Activated CD4-positive, alpha-beta T cell treated with anti-CD3 and anti-CD28 coated beads for 36 hours (primary cell): Measurements from ENCODE around the gene PRR4. TPM values are rescaled to one million over a fixed set of nuclear protein-coding genes. Genes with fewer than 3 reads are reported as not detected.

Source experiments
- ATAC-seq: fragments of 200-7000 bp; cut with Tn5 transposase; one replicate; pipeline ENCODE4 v1.10.0; 2021; ENCODE audit warnings: mild to moderate bottlenecking, moderate library complexity
- CTCF ChIA-PET: fragments of 350-600 bp; sonication (Branson Sonifier 250); formaldehyde crosslinking; loops from one replicate; lab custom pipeline; 2021; ENCODE audit warnings: antibody characterized with exemption; lab: Charles Lee
- POLR2A ChIA-PET: fragments of 350-600 bp; sonication (Branson Sonifier 250); formaldehyde crosslinking; loops from one replicate; lab custom pipeline; 2021; ENCODE audit warnings: antibody characterized with exemption, inconsistent platforms; lab: Charles Lee
- DNase-seq: peaks from one replicate; pipeline ENCODE4 v3.0.0-alpha.2; 2020
- H3K27ac Mint-ChIP-seq: one replicate; pipeline ENCODE4 v1.8.0; 2021; ENCODE audit warnings: mixed read lengths
- H3K27me3 Mint-ChIP-seq: one replicate; pipeline ENCODE4 v1.8.0; 2021; ENCODE audit warnings: mixed read lengths
- H3K36me3 Mint-ChIP-seq: one replicate; pipeline ENCODE4 v1.8.0; 2021; ENCODE audit warnings: low read depth, mixed read lengths
- H3K4me1 Mint-ChIP-seq: one replicate; pipeline ENCODE4 v1.8.0; 2021; ENCODE audit warnings: mixed read lengths
- H3K4me3 Mint-ChIP-seq: one replicate; pipeline ENCODE4 v1.8.0; 2021; ENCODE audit warnings: mild to moderate bottlenecking, moderate library complexity, mixed read lengths
- H3K9me3 Mint-ChIP-seq: one replicate; pipeline ENCODE4 v1.8.0; 2021; ENCODE audit warnings: low read depth, mixed read lengths
- intact Hi-C, 2 experiments: fragments of 100-400 bp; cut with DNase I in 1 of 2; cut with micrococcal nuclease in 1 of 2; formaldehyde crosslinking; loops; one replicate each; pipeline versions ENCODE4 v1.14.2 to v1.15.1; 2022 to 2024; cut with DNase I, micrococcal nuclease
- total RNA-seq, 2 experiments: library from RNA; stranded (reverse); gene quantifications; one replicate each; pipeline ENCODE4 v1.2.3, GENCODE V29; 2021

The PRR4 gene
- total RNA-seq, 2 experiments from 2014 or later = 1.3 to 2.1 TPM

DNA sequence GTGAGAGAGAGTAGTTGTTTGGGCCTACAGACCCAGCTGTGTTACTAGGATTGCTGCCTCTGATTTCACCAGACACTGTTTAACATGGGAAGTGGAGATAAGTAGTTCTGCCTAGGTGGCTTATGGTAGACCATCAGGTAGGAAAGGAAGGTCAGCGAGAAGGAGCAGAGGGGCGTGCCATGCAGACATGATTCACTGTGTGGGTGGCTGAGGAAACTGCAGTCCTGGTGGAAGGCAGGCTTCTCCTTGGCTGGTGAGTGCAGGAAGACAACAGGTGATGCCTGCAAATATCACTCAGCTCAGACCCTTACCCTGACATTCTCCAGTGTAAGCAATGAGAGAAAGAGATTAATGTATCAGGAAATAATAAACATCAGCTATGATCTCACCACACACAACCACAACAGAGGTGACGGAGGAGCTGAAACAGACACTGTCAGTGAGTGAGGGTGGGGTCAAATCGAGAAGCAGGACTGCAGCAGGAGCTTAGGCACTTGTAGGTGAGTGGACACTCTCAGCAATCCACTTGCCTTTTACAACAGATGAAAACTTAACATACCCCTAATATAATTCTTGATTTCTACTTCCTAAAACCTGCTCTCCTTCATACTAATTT is 2.1 kb upstream of the PRR4 start:
- intact Hi-C loops = no loop called here
- no peak overlapping the region for H3K4me3 Mint-ChIP-seq
- ChIA-PET CTCF (interaction anchor here (0.8 kb wide), 1 partner anchor 637 kb away, joined by 3 read pairs; no protein-coding TSS in a partner anchor), POLR2A (no interaction called here)
- peaks cover 38% of the 10 kb centered on the region for H3K4me1 Mint-ChIP-seq
- no peaks in the 10 kb centered on the region for H3K27me3 Mint-ChIP-seq
- DNase-seq (no peak), ATAC-seq (no peak)
- H3K36me3 Mint-ChIP-seq = peaks cover 15% of the 10 kb centered on the region
- peaks cover 7% of the 10 kb centered on the region for H3K9me3 Mint-ChIP-seq
- H3K27ac Mint-ChIP-seq = no peak overlapping the region

DNA sequence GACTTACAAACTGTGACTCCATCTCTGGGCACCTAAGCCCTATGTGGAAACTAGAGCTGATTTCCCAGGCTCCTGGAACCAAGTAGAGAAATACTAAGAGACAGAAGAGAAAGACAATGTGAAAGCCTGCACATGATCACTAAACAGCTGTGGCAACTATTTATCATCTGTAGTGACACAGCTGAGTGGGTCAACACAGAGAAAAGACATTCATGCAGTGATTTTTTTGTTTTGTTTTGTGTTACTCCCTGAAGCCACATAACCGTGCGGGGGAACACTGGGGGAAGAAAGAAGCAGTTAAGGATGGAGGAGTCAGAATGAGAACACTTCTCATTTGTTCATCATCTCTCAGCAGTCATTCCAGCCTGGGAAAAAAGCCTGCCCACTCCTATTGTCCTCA is 1.5 kb downstream of the PRR4 start:
- intact Hi-C loops = no loop called here
- Mint-ChIP-seq H3K4me3 (no peak overlapping the region), H3K36me3 (peaks cover 11% of the 10 kb centered on the region), H3K4me1 (peaks cover 31% of the 10 kb centered on the region), H3K27me3 (no peaks in the 10 kb centered on the region), H3K27ac (no peak overlapping the region), H3K9me3 (no peaks in the 10 kb centered on the region)
- CTCF ChIA-PET = interaction anchor here (0.6 to 0.7 kb wide), 3 partner anchors 351 to 1543 kb away, joined by 3 read pairs; no protein-coding TSS in a partner anchor
- ATAC-seq (no peak), DNase-seq (no peak)
- POLR2A ChIA-PET = no interaction called here

DNA sequence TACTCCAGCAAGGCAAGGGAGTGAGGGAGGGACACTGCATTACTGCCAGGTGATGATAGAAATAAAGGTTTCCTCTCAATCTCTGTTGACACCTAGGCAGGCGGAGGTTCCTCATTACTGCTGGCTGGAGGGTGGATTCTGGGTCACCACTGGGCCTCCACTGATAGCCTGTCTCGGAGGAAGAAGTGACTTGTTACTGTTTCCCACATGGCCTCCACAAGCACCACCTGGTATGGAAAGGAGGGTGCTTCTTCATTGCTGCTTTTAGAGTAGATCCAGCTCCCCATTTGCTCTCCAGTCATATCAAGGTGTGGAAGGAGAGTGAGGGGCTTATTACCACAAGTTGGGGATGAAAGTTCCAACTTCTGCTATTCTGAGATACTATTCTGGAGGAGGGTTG is 6.4 kb downstream of the PRR4 start:
- Mint-ChIP-seq H3K4me1 (no peaks in the 10 kb centered on the region), H3K27me3 (no peaks in the 10 kb centered on the region), H3K9me3 (no peaks in the 10 kb centered on the region), H3K27ac (no peak overlapping the region), H3K36me3 (peaks cover 14% of the 10 kb centered on the region), H3K4me3 (no peak overlapping the region)
- ATAC-seq = no peak
- ChIA-PET POLR2A (no interaction called here), CTCF (no interaction called here)
- intact Hi-C loops = no loop called here
- DNase-seq = no peak

DNA sequence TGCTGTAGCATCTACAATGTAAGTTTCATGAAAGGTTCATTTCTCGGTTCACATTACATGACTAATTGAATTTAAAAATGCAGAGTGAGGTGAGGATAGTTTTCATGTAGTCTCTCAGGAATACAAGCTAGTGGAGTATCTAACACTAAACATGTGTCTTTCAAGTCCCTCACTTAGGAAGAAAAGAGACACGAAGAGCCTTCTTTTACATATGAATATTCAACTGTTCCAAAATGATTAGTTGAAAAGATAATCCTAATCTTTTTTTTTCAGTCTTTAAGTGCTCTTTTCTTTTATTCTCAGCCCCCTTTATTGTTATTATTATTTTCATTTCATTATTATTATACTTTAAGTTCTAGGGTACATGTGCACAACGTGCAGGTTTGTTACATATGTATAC is 10.8 kb downstream of the PRR4 start:
- no peak overlapping the region for H3K27ac Mint-ChIP-seq
- intact Hi-C loops = no loop called here
- CTCF ChIA-PET = interaction anchor here (0.7 to 0.8 kb wide), 3 partner anchors 30 to 511 kb away, joined by 3 read pairs; no protein-coding TSS in a partner anchor

DNA sequence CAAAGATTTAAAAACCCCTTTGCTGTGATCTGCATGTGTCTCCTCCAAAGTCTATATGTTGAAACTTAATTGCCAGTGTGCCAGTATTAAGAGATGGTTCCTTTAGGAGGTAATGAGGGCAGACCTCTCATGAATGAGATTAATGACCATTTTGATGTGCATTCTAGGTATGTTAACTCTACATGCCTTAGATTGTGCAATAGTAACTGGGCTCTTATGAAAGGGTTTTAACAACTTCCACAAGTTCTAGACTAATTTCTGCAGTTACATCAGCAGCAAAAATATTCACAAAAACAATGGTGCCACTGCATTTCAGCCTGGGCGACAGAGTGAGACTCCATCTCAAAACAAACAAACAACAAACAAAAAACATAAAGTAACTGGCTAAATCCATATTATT is 19.3 kb downstream of the PRR4 start:
- H3K4me1 Mint-ChIP-seq = no peaks in the 10 kb centered on the region
- no peaks in the 10 kb centered on the region for H3K27me3 Mint-ChIP-seq
- no peak overlapping the region for H3K27ac Mint-ChIP-seq
- ATAC-seq (no peak), DNase-seq (no peak)
- H3K9me3 Mint-ChIP-seq = no peaks in the 10 kb centered on the region
- intact Hi-C loops = no loop called here
- ChIA-PET CTCF (no interaction called here), POLR2A (no interaction called here)
- no peak overlapping the region for H3K4me3 Mint-ChIP-seq
- no peaks in the 10 kb centered on the region for H3K36me3 Mint-ChIP-seq

More for the DNA sequence above, 10.8 kb downstream of the PRR4 start:
- Mint-ChIP-seq H3K27me3 (no peaks in the 10 kb centered on the region), H3K4me3 (no peak overlapping the region), H3K4me1 (no peaks in the 10 kb centered on the region), H3K9me3 (peaks cover 4% of the 10 kb centered on the region), H3K36me3 (peaks cover 5% of the 10 kb centered on the region)
- no peak for DNase-seq
- ATAC-seq = no peak
- POLR2A ChIA-PET = no interaction called here

DNA sequence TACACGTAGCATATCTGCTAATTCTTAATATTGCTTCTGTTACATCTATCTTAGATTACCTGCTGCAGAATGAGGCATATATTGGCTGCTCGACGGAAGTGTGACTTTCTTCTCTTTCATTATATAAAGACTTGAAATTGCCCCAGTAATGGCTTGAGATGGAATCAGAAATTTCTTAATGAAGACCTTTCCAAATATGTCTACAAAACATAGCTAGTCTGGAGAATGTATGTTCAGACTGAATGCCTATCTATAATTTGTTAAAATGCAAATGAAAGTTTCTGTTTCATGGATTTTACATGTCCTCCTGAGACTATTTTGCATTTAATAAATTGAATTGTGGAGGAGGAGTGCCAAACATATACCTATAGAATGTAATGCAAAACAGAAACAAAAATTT is 23.0 kb downstream of the PRR4 start, which contains the start of gene TAS2R10:
Gene TAS2R10, minus strand, starts transcription at position 101 of the 400 bp plus-strand sequence. Its CDS starts 89 bp downstream, at position 12.
- ATAC-seq (no peak), DNase-seq (no peak)
- no peaks in the 10 kb centered on the region for H3K36me3 Mint-ChIP-seq
- H3K27ac Mint-ChIP-seq = no peak within 1 kb of the TSS
- H3K4me1 Mint-ChIP-seq = no peaks in the 10 kb centered on the region
- H3K9me3 Mint-ChIP-seq = no peaks in the 10 kb centered on the region
- no peaks in the 10 kb centered on the region for H3K27me3 Mint-ChIP-seq
- intact Hi-C loops = no loop called here
- POLR2A ChIA-PET = no interaction called here
- CTCF ChIA-PET = no interaction called here
- no peak within 1 kb of the TSS for H3K4me3 Mint-ChIP-seq

DNA sequence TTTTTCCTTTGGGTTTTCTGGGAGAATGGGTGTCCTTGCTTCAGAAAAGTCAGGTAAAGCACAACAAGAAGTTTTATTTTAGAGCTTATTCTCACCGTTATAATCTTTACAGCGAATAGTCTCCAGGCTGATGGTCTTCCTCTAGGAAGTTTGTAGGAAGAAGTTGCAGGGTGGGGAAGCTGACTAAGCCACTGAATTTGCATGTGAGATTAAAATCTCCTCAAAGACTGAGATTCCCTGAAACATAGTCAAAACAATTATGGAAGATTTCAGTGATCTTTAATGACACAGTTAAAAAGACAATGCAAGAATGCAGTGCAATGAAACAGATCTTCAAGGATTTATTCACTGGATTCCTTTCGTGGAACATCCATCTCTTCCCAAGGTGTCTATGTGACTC is 24.3 kb downstream of the PRR4 start:
- no peaks in the 10 kb centered on the region for H3K9me3 Mint-ChIP-seq
- intact Hi-C loops = no loop called here
- ChIA-PET POLR2A (no interaction called here), CTCF (no interaction called here)
- H3K4me3 Mint-ChIP-seq = no peak overlapping the region
- no peaks in the 10 kb centered on the region for H3K4me1 Mint-ChIP-seq
- no peaks in the 10 kb centered on the region for H3K27me3 Mint-ChIP-seq
- DNase-seq (no peak), ATAC-seq (no peak)
- no peak overlapping the region for H3K27ac Mint-ChIP-seq
- no peaks in the 10 kb centered on the region for H3K36me3 Mint-ChIP-seq

DNA sequence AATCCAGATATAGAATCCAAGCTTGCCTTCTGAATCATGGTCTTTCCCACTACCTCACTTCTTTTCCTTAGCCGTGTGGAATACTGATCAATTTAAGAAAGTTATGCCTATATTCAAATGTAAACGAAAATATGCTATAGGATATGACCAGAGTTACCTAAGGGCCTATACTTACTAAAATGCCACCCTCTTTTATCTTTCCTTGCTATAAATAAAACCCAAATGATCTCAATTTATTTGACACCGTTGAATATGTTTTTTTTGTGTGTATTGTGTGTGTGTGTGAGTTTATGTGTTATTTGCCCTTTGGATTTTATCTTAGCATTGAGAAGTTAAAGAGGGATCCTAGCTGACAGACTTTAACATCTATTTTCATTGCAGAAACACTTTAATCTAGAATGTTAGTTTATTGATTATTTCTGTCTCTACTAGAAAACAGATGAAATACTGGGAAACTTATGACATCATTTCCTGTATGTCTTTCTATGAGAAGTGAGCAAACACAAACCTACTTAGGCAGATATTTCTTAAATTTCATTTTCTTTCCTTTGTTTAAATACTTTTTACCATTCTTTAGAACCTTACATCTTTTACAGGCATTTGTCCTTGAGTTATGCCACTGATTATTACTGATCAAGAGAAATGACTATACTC is 37.3 kb downstream of the PRR4 start:
- no peak overlapping the region for H3K4me3 Mint-ChIP-seq
- no peaks in the 10 kb centered on the region for H3K4me1 Mint-ChIP-seq
- POLR2A ChIA-PET = no interaction called here
- peaks cover 15% of the 10 kb centered on the region for H3K27me3 Mint-ChIP-seq
- H3K36me3 Mint-ChIP-seq = no peaks in the 10 kb centered on the region
- ATAC-seq (no peak), DNase-seq (no peak)
- intact Hi-C loops = no loop called here
- CTCF ChIA-PET = no interaction called here
- no peaks in the 10 kb centered on the region for H3K9me3 Mint-ChIP-seq
- no peak overlapping the region for H3K27ac Mint-ChIP-seq

DNA sequence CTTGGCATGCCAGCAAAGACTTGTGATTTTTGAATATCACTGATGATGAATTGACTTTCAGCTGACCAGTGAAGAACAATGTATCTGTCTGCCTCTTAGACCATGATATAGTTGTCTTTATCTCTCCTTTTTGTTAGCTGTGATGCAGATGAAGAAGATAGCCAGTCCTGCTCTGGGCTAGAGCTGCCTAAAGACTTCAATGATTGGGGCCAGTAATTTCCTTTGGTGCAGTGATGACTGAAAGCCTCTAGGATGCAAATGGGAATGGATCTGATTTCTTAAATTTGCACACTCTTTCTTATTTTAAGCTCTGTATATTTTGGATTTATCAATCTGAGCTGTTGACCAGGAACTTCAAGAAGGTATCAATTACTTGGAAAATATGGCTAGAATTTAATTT is 39.2 kb downstream of the PRR4 start, which contains the start of gene TAS2R9:
Gene TAS2R9, minus strand, starts transcription at position 101 of the 400 bp plus-strand sequence. Its CDS starts 93 bp downstream, at position 8.
- H3K4me1 Mint-ChIP-seq = no peaks in the 10 kb centered on the region
- no peak within 1 kb of the TSS for H3K27ac Mint-ChIP-seq
- no peaks in the 10 kb centered on the region for H3K36me3 Mint-ChIP-seq
- no peak for ATAC-seq
- intact Hi-C loops = no loop called here
- H3K27me3 Mint-ChIP-seq = peaks cover 15% of the 10 kb centered on the region
- DNase-seq = no peak
- ChIA-PET POLR2A (no interaction called here), CTCF (interaction anchor here (0.8 to 1.8 kb wide), 2 partner anchors 40 to 390 kb away, joined by 3 to 6 read pairs; no protein-coding TSS in a partner anchor)
- H3K9me3 Mint-ChIP-seq = no peaks in the 10 kb centered on the region
- H3K4me3 Mint-ChIP-seq = no peak within 1 kb of the TSS

DNA sequence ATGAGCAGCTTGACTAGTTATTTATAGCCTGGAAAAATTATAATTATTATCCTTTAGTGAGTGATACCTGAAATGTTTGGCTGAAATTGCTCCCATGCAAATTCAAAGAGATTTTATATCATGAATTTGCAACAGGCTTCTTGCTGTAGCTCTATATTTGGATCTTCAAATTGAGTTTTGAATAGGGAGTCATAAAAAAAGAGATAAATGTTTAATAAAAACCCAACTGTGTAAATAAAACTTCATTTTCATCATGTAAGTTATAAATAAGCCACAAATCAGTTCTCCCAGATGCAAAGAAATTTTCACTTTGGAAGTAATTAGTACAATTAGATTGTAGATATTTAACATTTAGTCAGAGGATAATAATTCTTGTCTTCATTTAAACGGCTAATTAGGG is 42.1 kb downstream of the PRR4 start, which contains the start of gene TAS2R8:
Gene TAS2R8, minus strand, starts transcription at position 101 of the 400 bp plus-strand sequence. CDS start 306 bp downstream, outside the sequence.
- Mint-ChIP-seq H3K36me3 (no peaks in the 10 kb centered on the region), H3K4me1 (no peaks in the 10 kb centered on the region), H3K27me3 (peaks cover 18% of the 10 kb centered on the region), H3K9me3 (no peaks in the 10 kb centered on the region), H3K4me3 (no peak within 1 kb of the TSS), H3K27ac (no peak within 1 kb of the TSS)
- intact Hi-C loops = no loop called here
- ChIA-PET POLR2A (no interaction called here), CTCF (no interaction called here)
- no peak for ATAC-seq
- DNase-seq = no peak

DNA sequence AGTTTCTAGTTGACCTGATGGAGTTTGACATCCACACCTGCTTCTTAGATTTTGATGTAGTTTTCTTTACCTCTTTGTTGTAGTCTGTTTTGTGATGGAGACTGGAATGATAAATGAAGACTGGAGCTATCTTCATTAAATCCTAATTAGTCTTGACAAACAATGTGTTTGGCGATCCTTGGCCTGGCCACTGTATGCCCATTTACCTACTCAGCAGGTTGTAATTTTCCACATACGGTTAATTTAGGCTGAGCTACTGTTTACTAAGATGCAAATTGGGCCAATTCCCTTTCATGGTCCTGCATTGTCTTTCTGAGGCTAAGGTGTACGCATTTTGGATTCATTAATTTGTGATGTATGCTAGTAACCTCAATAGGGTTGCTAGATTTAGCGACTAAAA is 46.7 kb downstream of the PRR4 start, which contains the start of gene TAS2R7:
Gene TAS2R7, minus strand, starts transcription at position 41 of the 400 bp plus-strand sequence. CDS start 57 bp downstream, outside the sequence.
- DNase-seq = no peak
- H3K27me3 Mint-ChIP-seq = peaks cover 15% of the 10 kb centered on the region
- H3K4me1 Mint-ChIP-seq = no peaks in the 10 kb centered on the region
- CTCF ChIA-PET = no interaction called here
- POLR2A ChIA-PET = no interaction called here
- H3K36me3 Mint-ChIP-seq = no peaks in the 10 kb centered on the region
- ATAC-seq = no peak
- intact Hi-C loops = no loop called here
- no peaks in the 10 kb centered on the region for H3K9me3 Mint-ChIP-seq
- no peak within 1 kb of the TSS for H3K4me3 Mint-ChIP-seq
- H3K27ac Mint-ChIP-seq = no peak within 1 kb of the TSS

DNA sequence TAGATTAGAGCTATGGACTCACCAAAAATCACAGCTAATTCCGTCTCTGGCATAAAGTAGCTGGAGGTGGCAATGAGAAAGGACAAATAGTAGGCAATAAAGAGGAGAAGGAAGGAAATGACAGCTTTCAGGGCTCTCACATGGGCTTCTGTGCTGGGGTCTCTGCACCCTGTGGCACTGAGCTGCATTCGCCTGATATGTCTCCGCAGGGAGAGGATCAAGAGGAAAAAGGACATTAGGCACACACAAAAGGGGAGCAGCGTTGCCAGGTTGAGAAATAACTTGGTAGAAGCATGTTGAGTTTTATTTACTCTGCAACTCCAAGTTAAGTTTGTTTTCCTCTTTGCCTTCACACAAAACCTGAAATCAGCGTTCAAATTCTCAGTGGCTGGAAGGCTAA is 47.5 kb downstream of the PRR4 start:
- ATAC-seq (no peak), DNase-seq (no peak)
- intact Hi-C loops = no loop called here
- CTCF ChIA-PET = interaction anchor here (0.7 to 0.9 kb wide), 2 partner anchors 685 to 720 kb away, joined by 3 read pairs; no protein-coding TSS in a partner anchor
- Mint-ChIP-seq H3K27ac (no peak overlapping the region), H3K4me1 (no peaks in the 10 kb centered on the region), H3K9me3 (no peaks in the 10 kb centered on the region), H3K36me3 (no peaks in the 10 kb centered on the region), H3K27me3 (peaks cover 17% of the 10 kb centered on the region), H3K4me3 (no peak overlapping the region)
- POLR2A ChIA-PET = no interaction called here
